HL-60 (cell line): ENCODE results near the gene APOBEC3H.

Experiments
- DNase-seq, 2 experiments: peaks; one replicate each; pipeline ENCODE4 v3.0.0-alpha.2; 2010 to 2020; ENCODE audit warnings: low read depth in 1 of 2, low spot score in 1 of 2
- H3K27ac ChIP-seq: fragments of 250-450 bp; sonication (Bioruptor Pico); replicated peaks from 2 replicates; pipeline ENCODE4 v1.5.1; 2020; ENCODE audit warnings: mild to moderate bottlenecking, moderate library complexity
- H3K27me3 ChIP-seq: fragments of 250-450 bp; sonication (Bioruptor Pico); 2 replicates; pipeline ENCODE4 v1.5.1; 2021; ENCODE audit warnings: mild to moderate bottlenecking, moderate library complexity; ENCODE audit not compliant: insufficient read depth, poor library complexity, severe bottlenecking
- H3K4me3 ChIP-seq: replicated peaks from 2 replicates; pipeline ENCODE4 v1.5.1; 2011; ENCODE audit warnings: mild to moderate bottlenecking, control low read depth, low read length; ENCODE audit not compliant: insufficient read depth
- GABPA ChIP-seq: IDR thresholded peaks from 2 replicates; pipeline ENCODE4 v1.6.1; 2012; ENCODE audit warnings: low read depth
- POLR2AphosphoS5 ChIP-seq: IDR thresholded peaks from 2 replicates; pipeline ENCODE4 v1.6.1; 2012; ENCODE audit warnings: low read depth
- REST ChIP-seq: IDR thresholded peaks from 2 replicates; pipeline ENCODE4 v1.6.1; 2012; ENCODE audit warnings: low read depth; ENCODE audit not compliant: insufficient replicate concordance
- SPI1 ChIP-seq: IDR thresholded peaks from 2 replicates; pipeline ENCODE4 v1.6.1; 2012; ENCODE audit warnings: low read depth, mild to moderate bottlenecking, borderline replicate concordance
- TF ChIP-seq, protein P1 (sequence below): IDR thresholded peaks from one replicate; pipeline ENCODE4 v1.5.1; 2011; ENCODE audit warnings: low read length, control low read depth, inconsistent platforms; ENCODE audit not compliant: insufficient read depth

Gene APOBEC3H

GRCh38 chr22:39114112-39114511 lies 17.1 kb downstream of the APOBEC3H start:
- no peak for TF ChIP-seq GABPA
- TF ChIP-seq SPI1, result no peak
- TF ChIP-seq, protein P1, sequence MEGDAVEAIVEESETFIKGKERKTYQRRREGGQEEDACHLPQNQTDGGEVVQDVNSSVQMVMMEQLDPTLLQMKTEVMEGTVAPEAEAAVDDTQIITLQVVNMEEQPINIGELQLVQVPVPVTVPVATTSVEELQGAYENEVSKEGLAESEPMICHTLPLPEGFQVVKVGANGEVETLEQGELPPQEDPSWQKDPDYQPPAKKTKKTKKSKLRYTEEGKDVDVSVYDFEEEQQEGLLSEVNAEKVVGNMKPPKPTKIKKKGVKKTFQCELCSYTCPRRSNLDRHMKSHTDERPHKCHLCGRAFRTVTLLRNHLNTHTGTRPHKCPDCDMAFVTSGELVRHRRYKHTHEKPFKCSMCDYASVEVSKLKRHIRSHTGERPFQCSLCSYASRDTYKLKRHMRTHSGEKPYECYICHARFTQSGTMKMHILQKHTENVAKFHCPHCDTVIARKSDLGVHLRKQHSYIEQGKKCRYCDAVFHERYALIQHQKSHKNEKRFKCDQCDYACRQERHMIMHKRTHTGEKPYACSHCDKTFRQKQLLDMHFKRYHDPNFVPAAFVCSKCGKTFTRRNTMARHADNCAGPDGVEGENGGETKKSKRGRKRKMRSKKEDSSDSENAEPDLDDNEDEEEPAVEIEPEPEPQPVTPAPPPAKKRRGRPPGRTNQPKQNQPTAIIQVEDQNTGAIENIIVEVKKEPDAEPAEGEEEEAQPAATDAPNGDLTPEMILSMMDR, result no peak
- TF ChIP-seq POLR2AphosphoS5, result no peak
- TF ChIP-seq REST, result no peak
- DNase-seq, result no peak
- H3K27ac ChIP-seq, result no peak overlapping the region
- peaks cover 18% of the 10 kb centered on the region for H3K27me3 ChIP-seq
- no peak overlapping the region for H3K4me3 ChIP-seq

GRCh38 chr22:39115570-39115969 lies 18.5 kb downstream of the APOBEC3H start:
- no peak for DNase-seq
- Histone ChIP-seq H3K27ac (no peak overlapping the region), H3K4me3 (no peak overlapping the region), H3K27me3 (peaks cover 18% of the 10 kb centered on the region)
- no peak for TF ChIP-seq REST

DNA sequence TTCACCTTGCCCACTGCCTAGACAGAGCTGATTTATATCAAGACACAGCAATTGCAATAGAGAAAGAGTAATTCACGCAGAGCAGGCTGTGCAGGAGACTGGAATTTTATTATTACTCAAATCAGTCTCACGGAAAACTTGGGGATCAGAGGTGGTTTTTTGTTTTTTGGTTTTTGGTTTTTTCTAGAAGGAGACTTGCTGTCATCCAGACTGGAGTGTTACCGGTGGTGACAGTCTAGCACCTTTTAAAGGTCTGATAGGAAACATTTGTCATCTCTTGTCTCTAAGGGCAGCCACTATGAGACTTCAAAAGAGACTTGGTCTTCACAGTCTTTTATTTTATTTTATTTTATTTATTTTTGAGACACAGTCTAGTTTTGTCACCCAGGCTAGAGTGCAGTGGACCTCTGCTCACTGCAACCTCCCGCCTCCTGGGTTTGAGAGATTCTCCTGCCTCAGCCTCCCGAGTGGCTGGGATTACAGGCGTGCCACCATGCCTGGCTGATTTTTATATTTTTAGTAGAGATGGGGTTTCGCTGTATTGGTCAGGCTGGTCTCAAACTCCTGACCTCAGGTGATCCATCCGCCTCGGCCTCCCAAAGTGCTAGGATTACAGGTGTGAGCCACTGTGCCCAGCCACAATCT lies 19.1 kb downstream of the APOBEC3H start:
- no peak overlapping the region for H3K27ac ChIP-seq
- no peak overlapping the region for H3K4me3 ChIP-seq
- no peak for DNase-seq
- H3K27me3 ChIP-seq, result peaks cover 18% of the 10 kb centered on the region
- TF ChIP-seq SPI1 (no peak), GABPA (no peak), POLR2AphosphoS5 (no peak), REST (no peak)
- TF ChIP-seq, protein P1, result no peak
